GM18499 (cell line): ENCODE measurements around the gene OLFML2B.

Experiments
- ATAC-seq: cut with Tn5 transposase; IDR thresholded peaks from one replicate; pipeline ENCODE4 v1.9.1; 2021; ENCODE audit warnings: moderate number of reproducible peaks; ENCODE audit not compliant: insufficient read depth, unreplicated experiment

Gene OLFML2B

DNA sequence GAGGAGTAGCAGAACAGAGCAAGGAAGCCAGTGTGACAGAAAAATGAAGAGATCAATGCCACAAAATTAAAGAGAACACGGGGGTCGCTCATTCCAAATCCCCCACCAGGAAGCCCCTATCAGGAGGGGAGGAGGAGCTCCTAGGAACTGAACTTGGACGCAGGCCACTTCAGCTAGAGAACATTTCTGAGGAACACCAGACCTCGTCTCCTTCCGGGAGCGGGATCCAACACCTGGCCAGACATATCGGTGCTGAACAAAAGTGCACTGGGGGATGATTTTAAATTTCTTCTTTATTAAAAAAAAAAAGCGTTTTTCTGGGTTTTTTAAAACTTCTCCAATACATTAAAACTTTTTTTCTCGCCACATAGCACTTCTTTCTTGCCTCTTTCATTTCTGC is 40.8 kb downstream of the OLFML2B start:
- ATAC-seq: no peak

DNA sequence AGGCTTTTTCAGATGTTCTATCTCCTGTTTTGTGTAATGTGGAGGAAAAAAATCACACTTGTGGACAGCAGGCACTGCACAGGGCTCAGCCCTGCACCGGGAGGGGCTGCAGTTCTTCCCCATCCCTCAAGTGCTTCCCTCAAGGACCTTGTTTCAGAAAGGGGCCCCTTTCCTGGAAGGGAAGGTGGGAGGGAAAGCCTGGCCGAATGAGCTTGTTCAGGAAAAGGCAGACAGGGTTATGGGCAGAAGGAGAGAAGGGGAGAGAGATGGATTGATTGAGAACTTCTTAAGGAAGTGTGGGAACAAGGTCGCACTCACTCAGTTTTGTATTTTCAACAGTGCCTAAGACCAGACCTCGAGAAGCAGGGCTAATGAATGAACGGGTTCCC is 41.2 kb downstream of the OLFML2B start:
- ATAC-seq: no peak

DNA sequence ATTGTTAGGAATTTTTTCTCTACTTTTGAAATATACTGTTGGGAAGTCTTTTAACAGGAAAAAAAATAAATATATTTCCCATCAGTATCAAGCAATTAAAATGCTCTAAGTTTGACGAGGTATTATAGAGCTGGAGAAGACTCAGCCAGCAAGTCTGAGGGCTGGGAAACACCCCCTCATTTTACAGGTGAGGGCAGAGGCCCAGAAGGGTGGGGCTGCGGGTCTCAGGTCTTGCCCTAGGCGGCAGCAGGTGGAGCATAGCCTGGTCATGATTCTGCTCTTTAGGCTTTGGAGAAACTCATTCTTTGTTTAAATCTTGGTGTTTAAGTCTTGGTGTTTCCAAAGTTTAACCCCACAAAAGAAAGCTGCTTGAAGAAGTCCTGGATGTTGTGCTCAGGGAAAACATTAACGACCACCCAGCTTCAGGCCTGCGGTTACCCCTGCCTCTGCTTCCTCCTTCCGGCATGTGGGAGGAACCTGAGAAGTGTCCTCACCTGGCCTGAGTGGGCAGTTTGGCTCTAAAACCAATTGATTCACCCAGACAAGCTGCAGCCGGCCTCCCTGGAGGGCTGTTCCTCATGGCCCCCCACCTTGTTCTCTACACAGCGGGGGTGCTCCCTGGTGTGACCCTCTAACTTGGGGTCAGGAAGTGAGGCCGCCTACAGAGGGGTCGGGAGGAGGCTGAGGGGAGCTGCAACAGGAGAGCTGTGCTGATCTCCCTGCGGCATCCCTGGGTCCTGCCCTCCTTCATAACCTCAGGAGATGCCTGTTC is 41.7 kb downstream of the OLFML2B start:
- ATAC-seq: no peak

DNA sequence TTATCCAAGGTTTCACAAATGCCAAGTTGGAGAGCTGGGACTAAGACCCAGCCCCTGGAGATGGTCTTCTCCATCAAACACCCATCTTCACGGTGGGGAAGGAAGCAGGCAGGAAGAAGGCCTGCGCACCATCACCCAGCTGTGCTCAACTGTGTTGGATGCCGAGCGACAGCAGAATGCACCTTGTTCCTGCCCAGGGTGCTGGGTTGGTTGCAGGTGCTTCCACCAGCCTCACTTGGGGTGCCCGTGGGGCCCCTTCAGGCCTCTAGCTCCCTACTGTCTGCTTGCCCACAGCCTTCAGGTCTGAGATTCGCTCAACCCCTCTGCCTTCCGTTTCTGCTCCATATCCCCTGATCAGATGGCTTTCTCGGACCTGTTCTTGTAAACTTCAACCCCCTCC is 42.5 kb downstream of the OLFML2B start:
- no peak for ATAC-seq

DNA sequence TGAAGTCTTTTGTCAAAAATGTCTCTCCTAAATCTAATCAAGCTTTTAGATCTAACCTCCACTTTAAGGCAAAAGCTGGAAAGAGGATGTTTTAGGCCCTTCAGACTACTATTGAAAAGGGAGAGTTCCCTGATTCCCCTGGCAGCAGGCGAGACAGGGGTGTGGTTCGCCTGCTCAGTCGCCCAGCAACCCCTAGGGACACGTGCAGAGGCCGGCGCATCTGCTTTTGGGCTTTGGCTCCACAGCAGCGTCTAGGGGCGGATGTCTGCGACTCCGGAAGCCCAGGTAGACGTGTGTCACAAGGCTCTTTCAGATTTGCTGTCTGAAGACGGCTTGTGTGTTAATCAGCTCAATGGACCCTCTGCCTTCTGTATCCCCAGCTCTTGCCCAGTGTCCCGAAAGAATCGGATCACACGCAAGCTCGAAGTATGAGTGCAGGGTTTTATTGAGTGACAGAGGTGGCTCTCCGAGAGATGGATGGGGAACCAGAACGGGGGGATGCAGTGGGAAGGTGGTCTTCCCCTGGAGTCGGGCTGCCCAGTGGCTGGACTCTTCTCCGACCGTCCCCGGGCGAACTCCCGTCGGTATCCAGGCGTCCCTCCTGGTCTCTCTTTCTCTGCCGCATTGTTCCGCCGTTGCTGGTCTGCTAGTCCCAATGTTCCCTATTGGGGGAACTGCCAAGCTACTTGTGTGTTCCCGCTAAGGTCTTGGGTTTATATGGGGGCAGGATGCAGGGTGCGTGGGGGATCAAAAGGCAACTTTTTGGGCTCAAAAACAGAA is 45.5 kb downstream of the OLFML2B start:
- no peak for ATAC-seq

DNA sequence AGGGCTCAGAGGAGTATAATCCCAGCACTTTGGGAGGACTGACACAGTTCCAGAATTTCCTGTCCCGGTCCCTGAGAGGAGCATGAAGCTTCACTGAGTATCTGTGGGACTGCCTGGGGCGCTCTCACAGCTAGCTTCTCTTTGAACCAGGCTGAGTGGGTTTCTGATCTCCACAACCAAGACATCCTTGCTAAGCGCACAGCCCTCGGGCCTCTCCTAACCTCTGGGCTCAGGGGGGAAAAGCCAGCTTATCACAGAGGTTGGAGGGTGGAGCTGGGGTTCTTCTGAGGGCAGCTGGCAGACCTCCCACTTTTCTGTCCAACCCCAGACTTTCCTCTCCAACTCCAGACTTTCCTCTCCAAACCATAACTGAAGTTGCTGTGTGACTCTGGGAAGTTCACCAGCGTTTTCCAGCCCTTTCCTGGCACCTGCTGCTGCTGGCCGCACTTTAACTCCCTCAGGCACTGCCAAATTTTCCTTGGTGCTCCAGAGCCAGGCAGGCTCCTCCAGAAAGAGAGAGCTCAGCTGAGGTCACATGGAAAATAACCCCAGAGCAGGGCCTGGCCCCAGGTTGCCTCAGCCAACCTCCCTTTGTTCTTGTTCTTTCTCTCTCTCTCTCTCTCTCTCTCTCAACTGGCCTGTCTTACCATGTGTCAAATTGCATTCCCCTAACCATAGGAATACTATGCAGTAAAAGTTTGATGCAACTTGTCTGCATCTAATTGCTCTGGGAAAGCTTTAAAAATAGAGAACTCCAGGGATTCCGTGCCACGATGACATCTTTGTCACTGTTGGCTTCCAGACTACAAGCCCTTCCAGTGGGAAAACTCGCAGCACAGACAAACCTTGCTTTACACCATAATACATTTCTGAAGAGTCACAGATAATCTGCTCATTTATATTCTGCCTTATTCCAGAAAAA is 49.5 kb downstream of the OLFML2B start:
- ATAC-seq: no peak

DNA sequence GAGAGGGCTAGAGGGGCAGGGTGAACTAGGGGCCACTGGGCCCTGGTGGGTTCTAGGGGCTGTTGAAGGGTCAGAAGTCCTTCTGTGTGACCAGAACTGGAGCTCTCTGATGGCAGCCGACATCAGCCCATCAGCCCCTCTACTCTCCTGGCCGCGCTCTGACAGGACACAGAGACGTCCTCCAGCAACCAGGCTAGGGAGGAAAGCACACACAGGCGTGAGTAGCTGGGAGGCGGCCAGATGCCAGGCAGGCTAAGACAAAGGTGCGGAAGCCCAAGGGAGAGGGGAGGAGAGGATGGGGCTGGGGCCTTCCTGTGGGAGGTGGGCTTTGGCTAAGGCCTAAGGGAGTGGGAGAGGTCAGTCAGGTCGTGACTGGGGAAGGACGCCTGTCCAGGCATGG is 50.8 kb downstream of the OLFML2B start:
- no peak for ATAC-seq

DNA sequence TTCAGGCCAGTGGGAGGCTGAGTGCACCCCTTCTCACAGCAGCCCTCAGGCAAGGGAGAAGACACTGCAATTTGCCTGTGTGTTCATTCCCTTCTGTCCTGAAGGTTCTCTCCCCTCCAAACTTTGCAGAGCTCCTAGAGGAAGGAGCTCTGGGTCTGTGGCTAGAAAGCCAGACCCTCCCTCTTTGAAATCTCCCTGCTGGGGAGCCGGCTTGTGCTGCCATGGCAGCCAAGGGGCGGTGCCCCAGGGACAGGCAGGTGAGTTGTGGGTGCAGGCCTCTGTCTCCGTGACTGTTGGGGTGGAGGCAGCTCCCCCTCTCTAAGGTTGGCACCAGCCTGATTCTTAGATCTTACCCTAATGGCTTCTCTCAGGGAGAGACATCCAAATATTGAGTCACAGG is 53.0 kb downstream of the OLFML2B start:
- ATAC-seq: no peak

DNA sequence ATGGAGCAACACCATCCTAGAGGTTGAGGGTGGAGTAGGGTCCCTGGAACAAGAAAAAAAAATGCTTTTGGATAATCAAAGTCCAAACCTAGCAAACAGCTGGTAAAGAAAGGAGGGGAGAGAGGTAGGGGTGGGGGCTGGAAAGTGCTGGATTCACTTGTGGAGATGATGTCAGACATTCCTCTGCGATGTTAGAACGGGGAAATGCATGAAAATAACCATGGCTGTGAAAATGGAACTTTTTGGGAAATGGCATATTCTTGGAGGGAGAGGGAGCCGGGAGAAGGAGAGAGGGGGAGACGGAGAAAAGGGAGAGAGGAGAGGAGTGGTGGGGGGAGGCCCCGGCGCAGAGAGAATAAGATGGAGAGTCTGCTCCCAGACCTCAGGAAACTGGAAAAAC is 53.6 kb downstream of the OLFML2B start:
- ATAC-seq: no peak

DNA sequence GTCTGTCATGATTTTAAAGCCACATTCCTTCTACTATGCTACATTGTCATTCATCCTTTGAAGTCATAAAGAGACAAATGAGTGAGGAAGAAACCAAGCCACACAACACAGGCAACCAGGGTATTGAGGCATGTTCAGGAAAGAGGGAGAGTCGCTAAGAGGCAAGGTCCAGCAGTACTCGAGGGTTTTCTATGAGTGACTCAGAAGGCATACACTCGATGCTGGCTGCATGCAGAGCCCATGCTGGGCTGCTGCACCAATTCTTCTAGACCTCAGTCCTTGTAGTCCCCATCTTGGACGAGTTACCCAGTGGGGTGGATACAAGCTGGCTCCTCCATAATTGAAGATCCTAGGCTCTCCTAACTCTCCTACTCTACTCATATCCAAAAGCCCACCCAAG is 57.6 kb downstream of the OLFML2B start:
- no peak for ATAC-seq

DNA sequence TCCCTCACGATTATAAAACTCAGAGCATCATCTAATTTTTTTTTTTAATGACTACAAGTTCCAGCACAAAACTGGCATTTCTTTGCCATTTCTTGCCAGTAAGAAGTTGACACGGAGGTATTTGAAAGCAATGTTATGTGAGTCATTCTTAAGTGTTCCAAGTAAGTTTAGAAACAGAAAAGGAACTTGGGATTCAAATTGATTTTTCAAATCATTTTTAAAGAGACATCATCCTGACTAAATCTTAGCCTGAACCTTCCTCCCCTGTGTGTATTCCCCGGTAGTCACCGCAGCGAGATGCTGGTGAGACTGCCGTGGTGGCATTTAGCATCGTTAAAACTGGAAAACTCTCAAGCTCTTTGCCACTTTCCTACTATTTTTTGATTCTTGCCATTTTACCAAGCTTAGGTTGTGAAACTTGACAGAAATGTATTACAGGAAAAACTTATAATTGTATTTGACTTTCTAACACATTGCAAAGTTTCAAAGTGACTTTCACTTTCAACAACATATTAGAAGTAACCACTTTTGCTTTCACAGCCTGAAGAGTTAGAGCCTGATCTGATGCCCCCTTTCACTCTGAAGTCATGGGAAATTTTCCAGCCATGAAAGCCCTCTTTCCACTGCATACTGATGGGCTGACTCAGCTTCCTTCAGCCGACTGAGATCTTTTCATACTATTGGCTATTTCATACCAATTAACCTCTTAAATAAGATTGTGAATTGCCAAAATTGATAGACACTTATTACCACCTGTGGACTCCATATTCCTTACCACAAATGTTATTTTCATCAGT is 61.4 kb downstream of the OLFML2B start:
- ATAC-seq: peak; percentile 87

DNA sequence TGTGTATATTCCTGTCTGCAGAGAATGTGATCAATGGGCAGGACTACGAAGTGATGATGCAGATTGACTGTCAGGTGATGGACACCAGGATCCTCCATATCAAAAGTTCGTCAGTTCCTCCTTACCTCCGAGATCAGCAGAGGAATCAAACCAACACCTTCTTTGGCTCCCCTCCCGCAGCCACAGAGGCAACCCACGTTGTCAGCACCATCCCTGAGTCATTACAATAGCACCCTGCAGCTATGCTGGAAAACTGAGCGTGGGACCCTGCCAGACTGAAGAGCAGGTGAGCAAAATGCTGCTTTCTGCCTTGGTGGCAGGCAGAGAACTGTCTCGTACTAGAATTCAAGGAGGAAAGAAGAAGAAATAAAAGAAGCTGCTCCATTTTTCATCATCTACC is 65.2 kb downstream of the OLFML2B start:
- no peak for ATAC-seq

DNA sequence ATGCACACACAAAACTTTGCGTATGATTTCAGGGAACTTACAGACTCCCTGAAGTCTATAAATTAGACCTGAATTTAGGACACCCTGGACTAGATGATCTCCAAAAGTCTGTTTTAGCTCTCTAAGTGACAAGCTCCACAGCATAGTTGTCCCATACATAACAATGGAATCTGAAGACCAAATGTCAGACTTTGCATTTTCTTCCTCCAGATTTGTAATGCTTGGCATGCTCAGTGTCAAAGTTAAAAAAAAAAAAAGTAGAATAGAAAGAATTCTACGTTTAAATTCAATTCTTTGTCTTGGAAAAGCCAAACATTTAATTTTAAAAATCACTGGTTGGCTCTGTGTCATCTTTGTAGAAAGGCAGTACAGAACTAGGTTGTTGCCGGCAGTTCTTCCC is 66.7 kb downstream of the OLFML2B start:
- ATAC-seq: no peak

DNA sequence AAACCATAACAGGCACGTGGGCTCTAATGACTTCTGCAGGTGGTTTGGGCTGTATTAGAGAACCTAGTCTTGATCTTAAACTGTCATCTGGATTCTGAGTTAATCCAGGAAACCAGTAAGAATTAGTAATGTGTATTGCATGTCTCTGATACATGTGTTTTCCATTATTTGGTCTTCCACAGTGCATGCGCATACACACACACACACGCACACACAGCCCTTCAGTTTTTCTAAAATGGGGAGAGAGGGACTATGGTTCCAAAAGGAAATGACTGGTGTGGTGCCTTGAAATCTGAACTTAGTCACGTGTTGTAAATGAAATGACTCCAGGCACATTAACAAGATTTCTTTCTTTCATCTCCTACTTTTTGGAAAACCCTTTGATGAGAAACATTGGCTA is 67.6 kb downstream of the OLFML2B start:
- no peak for ATAC-seq

DNA sequence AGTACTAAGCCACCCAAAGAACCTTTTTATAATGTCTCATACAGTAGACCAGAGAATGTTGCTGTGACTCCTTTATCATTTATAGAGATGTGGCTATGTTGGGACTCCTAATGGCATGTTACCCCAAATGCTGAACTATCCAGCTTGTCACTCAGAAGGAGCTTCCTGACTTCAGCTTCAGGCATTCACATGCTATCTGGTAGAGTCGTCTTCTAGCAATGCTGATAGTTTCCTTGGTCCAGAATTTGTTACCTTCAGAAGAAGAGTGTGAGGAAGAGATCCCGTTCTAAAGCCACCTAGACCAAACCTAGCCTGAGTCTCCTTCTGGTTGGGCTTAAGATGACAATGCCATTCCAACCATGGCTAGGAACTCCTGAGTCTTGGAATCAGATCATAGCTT is 68.1 kb downstream of the OLFML2B start:
- no peak for ATAC-seq

DNA sequence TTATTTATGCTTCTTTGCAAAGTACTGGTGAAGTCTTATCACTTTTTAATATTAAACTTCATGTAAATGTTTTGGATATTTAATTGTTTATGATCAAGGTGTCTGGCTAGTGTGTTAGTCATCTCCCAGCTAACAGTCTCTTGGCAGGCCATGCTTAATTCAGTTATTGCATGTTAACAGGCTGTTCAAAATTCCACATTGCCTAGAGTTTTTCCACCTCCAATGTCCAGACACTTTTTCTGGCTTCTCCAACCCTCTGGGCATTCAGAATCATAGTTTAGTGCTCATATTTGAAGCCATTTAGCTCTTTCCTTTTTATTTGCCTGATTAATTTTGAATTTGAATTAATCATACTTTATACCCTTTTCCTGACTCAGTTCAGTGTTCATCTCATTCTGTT is 69.2 kb downstream of the OLFML2B start:
- no peak for ATAC-seq

DNA sequence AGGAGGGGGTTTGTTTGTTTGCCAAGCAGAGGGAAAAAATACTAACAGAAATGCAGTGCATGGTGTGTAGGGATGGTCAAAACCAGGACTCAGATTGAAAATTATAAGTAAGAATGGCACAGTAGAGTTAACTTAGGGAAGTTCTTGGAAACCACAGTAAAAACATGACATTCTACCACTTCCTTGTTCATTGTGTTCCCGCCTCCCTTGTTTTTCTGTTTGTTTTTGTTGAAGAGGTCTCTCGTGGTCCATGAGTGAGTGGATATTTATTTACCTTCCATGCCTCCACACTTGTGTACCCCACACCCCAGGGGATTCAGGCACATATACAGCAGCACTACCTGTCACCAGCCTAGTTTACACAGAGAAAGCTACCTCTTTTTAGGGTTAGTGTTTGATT is 69.6 kb downstream of the OLFML2B start:
- ATAC-seq: no peak

DNA sequence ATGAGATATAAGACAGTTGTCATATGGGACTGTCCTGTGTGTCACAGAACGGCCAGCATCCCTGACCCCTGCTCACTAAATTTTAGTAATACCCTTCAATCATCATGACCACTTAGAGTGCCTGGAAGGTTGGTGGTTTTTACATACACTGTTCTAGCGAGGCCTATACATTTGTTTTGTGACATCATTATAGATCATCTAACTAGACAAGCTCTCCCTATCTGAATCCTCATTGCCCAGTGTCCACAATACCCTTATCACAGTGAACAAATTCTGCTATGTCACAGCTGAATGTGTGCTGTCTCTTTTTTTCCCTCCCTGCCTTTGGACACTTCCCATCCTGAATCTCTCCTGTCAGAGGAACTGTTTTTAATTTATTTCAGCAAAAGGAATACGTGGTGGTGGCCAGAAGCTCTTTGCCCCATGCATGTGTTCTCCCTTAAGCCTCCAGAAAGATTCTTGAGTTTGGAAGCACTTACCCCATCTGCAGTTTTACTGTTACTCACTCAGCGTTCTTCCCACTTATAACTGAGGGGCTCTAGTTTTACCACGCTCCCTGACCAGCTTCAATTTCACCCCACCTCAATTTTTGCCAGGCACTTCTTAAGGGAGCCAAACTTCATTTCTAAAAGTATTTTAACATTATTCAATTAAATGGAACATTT is 70.3 kb downstream of the OLFML2B start:
- ATAC-seq: no peak

DNA sequence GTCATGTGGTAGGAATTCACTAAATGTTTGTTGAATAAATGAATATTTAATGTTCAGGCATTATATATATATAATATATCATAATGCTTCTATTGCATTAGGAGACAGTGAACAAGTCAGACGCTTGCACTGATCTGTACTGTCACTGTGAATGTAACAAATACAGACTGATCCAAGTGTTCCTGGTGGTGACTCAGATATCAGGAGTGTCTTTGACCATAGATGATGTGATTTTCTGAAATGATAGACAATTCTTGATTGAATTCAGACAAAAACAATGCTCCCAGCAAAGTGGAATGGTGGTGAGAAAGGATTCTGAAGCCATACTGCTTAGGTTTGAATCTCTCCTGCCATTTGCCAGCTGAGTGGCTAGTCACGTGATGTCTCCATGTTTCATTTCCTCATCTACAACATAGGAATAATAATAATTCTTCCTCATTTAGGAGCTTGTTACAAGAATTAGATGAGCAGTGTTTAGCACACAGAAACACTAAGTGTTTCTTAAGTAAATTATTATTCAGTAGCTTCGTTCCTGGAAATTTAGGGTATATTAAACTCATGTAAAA is 71.0 kb downstream of the OLFML2B start:
- no peak for ATAC-seq
